GM12878 (cell line): ENCODE data around the gene M1AP. TPM values are rescaled to one million over a fixed set of nuclear protein-coding genes. Genes with fewer than 3 reads are reported as not detected.
A peak's percentile ranks its signal among the peaks of the same experiment; 100 is the strongest.

Source experiments
- ATAC-seq: fragments of 200-7000 bp; cut with Tn5 transposase; 3 replicates; pipeline ENCODE4 v1.9.1; 2020; ENCODE audit warnings: mild to moderate bottlenecking, moderate library complexity
- BruUV-seq: library from RNA; stranded (reverse); fragments of 400-500 nt; replicated peaks from 2 replicates; lab custom pipeline; 2021; lab: Mats Ljungman, UMichigan
- CTCF ChIA-PET: fragments of 300-600 bp; sonication (Branson Sonifier 250); formaldehyde crosslinking; extraction: SDS; loops from one replicate; lab custom pipeline; 2021; ENCODE audit warnings: inconsistent platforms; lab: Yijun Ruan, JAX
- POLR2A ChIA-PET: fragments of 350-600 bp; formaldehyde crosslinking; extraction: SDS; loops from one replicate; lab custom pipeline; 2021; ENCODE audit warnings: inconsistent platforms; lab: Charles Lee
- RAD21 ChIA-PET: fragments of 300-600 bp; sonication (Branson Sonifier 250); formaldehyde crosslinking; loops from one replicate; lab custom pipeline; 2023; ENCODE audit warnings: antibody characterized with exemption; ENCODE audit not compliant: unreplicated experiment; lab: Charles Lee
- SMC1A ChIA-PET: fragments of 300-600 bp; sonication (Branson Sonifier 250); formaldehyde crosslinking; loops from one replicate; lab custom pipeline; 2023; ENCODE audit not compliant: unreplicated experiment, uncharacterized antibody; lab: Charles Lee
- DNase-seq: peaks from one replicate; pipeline ENCODE4 v3.0.0-alpha.2; 2011; ENCODE audit warnings: low read depth, low spot score
- FAIRE-seq: peaks from 3 replicates; lab custom pipeline; 2011; peaks lifted over from hg19 to GRCh38; lab: Jason Lieb, UNC
- H2AFZ ChIP-seq: 2 replicates; pipeline ENCODE4 v1.6.0; 2011; ENCODE audit warnings: low read depth, low read length, control low read depth; ENCODE audit not compliant: control insufficient read depth
- H3K27ac ChIP-seq: 2 replicates; pipeline ENCODE4 v1.5.1; 2011; ENCODE audit warnings: control low read depth; ENCODE audit not compliant: control insufficient read depth, insufficient read depth
- H3K27me3 ChIP-seq, 2 experiments: replicated peaks in 1 of 2; 2 replicates each; pipeline versions ENCODE4 v1.6.0 to v1.6.1; 2011; ENCODE audit warnings: low read length in 1 of 2; ENCODE audit not compliant: control insufficient read depth in 2 of 2, insufficient read depth in 2 of 2
- H3K36me3 ChIP-seq, 2 experiments: 2 replicates each; pipeline ENCODE4 v1.5.1; 2011; ENCODE audit warnings: low read length in 1 of 2; ENCODE audit not compliant: control insufficient read depth in 2 of 2, insufficient read depth in 2 of 2
- H3K4me1 ChIP-seq: 2 replicates; pipeline ENCODE4 v1.6.1; 2011; ENCODE audit warnings: mild to moderate bottlenecking, low read length, moderate library complexity, mixed read lengths; ENCODE audit not compliant: control insufficient read depth, insufficient read depth
- H3K4me2 ChIP-seq: 2 replicates; pipeline ENCODE4 v1.6.0; 2011; ENCODE audit warnings: control low read depth; ENCODE audit not compliant: control insufficient read depth, insufficient read depth
- H3K4me3 ChIP-seq: fragments of 200-600 bp; sonication (generic); 2 replicates; pipeline ENCODE4 v1.5.1; 2016
- H3K79me2 ChIP-seq: 2 replicates; pipeline ENCODE4 v1.6.0; 2011; ENCODE audit warnings: low read length; ENCODE audit not compliant: control insufficient read depth, insufficient read depth
- H3K9ac ChIP-seq: 2 replicates; pipeline ENCODE4 v1.8.0; 2011; ENCODE audit warnings: low read length, control low read depth, mixed read lengths; ENCODE audit not compliant: control insufficient read depth, insufficient read depth
- H3K9me3 ChIP-seq: replicated peaks from 3 replicates; pipeline ENCODE4 v1.5.1; 2011; ENCODE audit warnings: mild to moderate bottlenecking, low read length; ENCODE audit not compliant: control insufficient read depth, insufficient read depth
- H4K20me1 ChIP-seq: 2 replicates; pipeline ENCODE4 v1.6.0; 2011; ENCODE audit not compliant: control insufficient read depth, insufficient read depth
- ATF2 ChIP-seq: IDR thresholded peaks from 2 replicates; pipeline ENCODE4 v1.6.1; 2012; ENCODE audit warnings: low read length, inconsistent platforms
- BCL11A ChIP-seq: IDR thresholded peaks from 2 replicates; pipeline ENCODE4 v1.6.1; 2011; ENCODE audit warnings: low read depth, low read length
- CEBPB ChIP-seq, 2 experiments: fragments of 150-350 bp in 1 of 2; IDR thresholded peaks; 2 replicates each; pipeline ENCODE4 v1.6.1; 2012 to 2014; ENCODE audit warnings: low read depth in 2 of 2, low read length in 2 of 2, borderline replicate concordance in 1 of 2, inconsistent platforms in 1 of 2
- CREM ChIP-seq: IDR thresholded peaks from 2 replicates; pipeline ENCODE4 v1.6.1; 2014; ENCODE audit warnings: antibody characterized with exemption, low read depth
- EGR1 ChIP-seq, 2 experiments: IDR thresholded peaks; 1 replicate in 1 of 2; 2 replicates in 1 of 2; pipeline ENCODE4 v1.6.1; 2011 to 2012; ENCODE audit warnings: low read depth in 2 of 2, low read length in 2 of 2, borderline replicate concordance in 1 of 2, mild to moderate bottlenecking in 1 of 2, moderate library complexity in 1 of 2
- FOXK2 ChIP-seq: fragments of 450-650 bp; IDR thresholded peaks from 2 replicates; pipeline ENCODE4 v1.6.1; 2017; ENCODE audit warnings: mild to moderate bottlenecking, moderate library complexity
- MEF2A ChIP-seq: IDR thresholded peaks from 2 replicates; pipeline ENCODE4 v1.6.1; 2011; ENCODE audit warnings: low read depth, mild to moderate bottlenecking, low read length, moderate library complexity; ENCODE audit not compliant: insufficient read depth
- NKRF ChIP-seq: fragments of 450-650 bp; conservative IDR thresholded peaks from 2 replicates; pipeline ENCODE4 v1.6.1; 2017; ENCODE audit warnings: mild to moderate bottlenecking, moderate library complexity
- PAX8 ChIP-seq: fragments of 450-650 bp; IDR thresholded peaks from 2 replicates; pipeline ENCODE4 v1.6.1; 2017; ENCODE audit warnings: mild to moderate bottlenecking, moderate library complexity
- SIN3A ChIP-seq: IDR thresholded peaks from 2 replicates; pipeline ENCODE4 v1.6.1; 2012; ENCODE audit warnings: low read depth, low read length, improper control_type of control experiment
- ZBTB40 ChIP-seq: fragments of 450-650 bp; IDR thresholded peaks from 2 replicates; pipeline ENCODE4 v1.6.1; 2016; ENCODE audit warnings: mild to moderate bottlenecking, moderate library complexity, borderline replicate concordance
- ZNF207 ChIP-seq: fragments of 450-650 bp; IDR thresholded peaks from 2 replicates; pipeline ENCODE4 v1.6.1; 2014; ENCODE audit warnings: antibody characterized with exemption, mild to moderate bottlenecking, borderline replicate concordance
- WGBS: methylation state at CpG from one replicate; pipeline ENCODE4 v1.1.6; 2016; ENCODE audit warnings: low lambda C conversion rate; ENCODE audit not compliant: insufficient replicate concordance, insufficient coverage; ENCODE audit errors: missing lambda C conversion rate; 5-methylcytosine and 5-hydroxymethylcytosine counted together
- in situ Hi-C: fragments of 300-500 bp; cut with MboI; formaldehyde crosslinking; loops from 9 replicates; pipeline ENCODE4 v1.14.3; 2018; ENCODE audit warnings: mixed read lengths
- intact Hi-C: fragments of 100-400 bp; cut with micrococcal nuclease; formaldehyde crosslinking; loops from one replicate; pipeline ENCODE4 v1.14.2; 2022; ENCODE audit not compliant: unreplicated experiment
- polyA plus RNA-seq, 11 experiments: library from polyadenylated mRNA; depleted of rRNA in 4 of 11; unstranded in 6 of 11; stranded (reverse) in 5 of 11; fragments of >200 nt; fragmentation: Nextera tagmentation in 4 of 11; fragmentation: Illumina TruSeq in 1 of 11; extraction: Ambion mirVana in 4 of 11; extraction: Trizol in 1 of 11; gene quantifications; 1 replicate in 1 of 11; 2 replicates in 10 of 11; pipeline versions ENCODE4 v1.2.1 to v1.2.3, GENCODE V29; 2011 to 2016; ENCODE audit warnings: inconsistent platforms in 2 of 11, missing spikeins in 2 of 11, low read depth in 1 of 11
- total RNA-seq, 4 experiments: library from RNA; depleted of rRNA in 3 of 4; stranded (reverse); fragments of >200 nt in 3 of 4; fragmentation: Illumina TruSeq in 1 of 4; extraction: Trizol in 1 of 4; gene quantifications; 2 replicates each; pipeline versions ENCODE4 v1.2.1 to v1.2.3, GENCODE V29; 2013 to 2021
- TF ChIP-seq, protein P1 (sequence below): IDR thresholded peaks from 2 replicates; pipeline ENCODE4 v1.6.1; 2012; ENCODE audit warnings: low read depth, low read length, improper control_type of control experiment

Gene M1AP
- total and polyA plus RNA-seq, 10 of the 15 experiments (the other 5 are each of a cell fraction or from before 2014, with no cell fraction given): 0.04 to 0.32 (median 0.16) TPM; not detected in 4

DNA sequence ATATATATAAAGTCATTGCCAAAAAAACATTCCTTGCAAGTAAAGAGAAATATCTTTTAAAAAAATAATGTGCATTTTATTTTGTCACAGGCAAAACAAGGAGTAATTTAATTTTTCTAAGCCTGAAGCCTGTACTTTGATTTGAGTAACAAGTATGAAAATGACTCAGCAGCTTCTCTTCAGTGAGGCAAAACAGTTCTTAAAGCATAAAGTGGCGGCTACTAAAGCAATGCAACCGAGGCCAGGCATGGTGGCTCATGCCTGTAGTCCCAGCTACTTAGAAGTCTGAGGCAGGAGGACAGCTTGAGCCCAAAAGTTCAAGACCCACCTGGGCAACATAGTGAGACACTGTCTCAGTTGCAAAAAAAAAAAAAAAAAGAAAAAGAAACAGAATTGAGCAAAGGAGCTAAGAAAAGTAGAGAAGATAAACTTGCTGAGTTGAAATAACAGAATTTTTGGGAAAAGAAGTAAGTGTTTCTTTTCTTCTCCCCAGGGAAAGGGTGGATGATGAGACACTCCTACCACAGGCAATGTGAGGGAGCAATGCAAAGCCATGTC lies 64.0 kb downstream of the M1AP start:
- ChIA-PET SMC1A (interaction anchor here (1.1 to 11.0 kb wide), 14 partner anchors 13 to 249 kb away, joined by 3 to 371 read pairs (median 54); partner anchors contain the start of genes AUP1, CCDC142, DQX1 and HTRA2), CTCF (interaction anchor here (0.6 to 12.8 kb wide), 17 partner anchors 11 to 437 kb away, joined by 3 to 281 read pairs (median 9); partner anchors contain the start of genes AUP1, CCDC142, DOK1 and DQX1), RAD21 (interaction anchor here (0.8 to 11.0 kb wide), 12 partner anchors 8 to 127 kb away, joined by 4 to 158 read pairs (median 46); partner anchors contain the start of genes AUP1, CCDC142, DOK1 and DQX1), POLR2A (interaction anchor here (0.7 to 25.0 kb wide), 10 partner anchors 11 to 127 kb away, joined by 3 to 441 read pairs (median 8); partner anchors contain the start of genes AUP1, CCDC142, DOK1 and HTRA2)
- H3K4me2 ChIP-seq: peak overlapping the region; percentile 56
- H4K20me1 ChIP-seq: no peaks in the 10 kb centered on the region
- no peaks in the 10 kb centered on the region for H3K36me3 ChIP-seq
- ATAC-seq: peak; percentile 79
- in situ Hi-C loops: loop anchor here (10.0 kb wide), 1 partner anchor 99 kb away; the partner anchor contains the start of genes CCDC142 and TTC31
- no peaks in the 10 kb centered on the region for H3K9me3 ChIP-seq
- peaks cover 29% of the 10 kb centered on the region for H3K4me1 ChIP-seq
- FAIRE-seq: peak; percentile 56
- H3K27me3 ChIP-seq: no peaks in the 10 kb centered on the region
- WGBS: 2% methylated on average over 2 of the region's 2 CpGs
- H3K4me3 ChIP-seq: no peak overlapping the region
- no peaks in the 10 kb centered on the region for H3K79me2 ChIP-seq
- peak overlapping the region; percentile 49; the same call in 1 of the 2 replicates for H3K27ac ChIP-seq
- DNase-seq: peak; percentile 53
- intact Hi-C loops: loop anchor here (2.0 to 10.0 kb wide), 2 partner anchors 31 to 249 kb away; partner anchors contain the start of gene LOXL3
- H2AFZ ChIP-seq: no peak overlapping the region
- no TSS peak for BruUV-seq
- no peak overlapping the region for H3K9ac ChIP-seq
- TF ChIP-seq CEBPB (IDR thresholded peaks at IDR 0.05; ENCODE audit: borderline replicate concordance in 1 of 2, low read depth in 2 of 2, low read length in 2 of 2): 0 out of 4 replicates have a peak, but pooled peaks of 1 of the 2 experiments have one; percentile 37
- TF ChIP-seq PAX8: no peak
- TF ChIP-seq ZBTB40: no peak
- no peak for TF ChIP-seq NKRF
- TF ChIP-seq EGR1 (IDR thresholded peaks at IDR 0.05; ENCODE audit: borderline replicate concordance in 1 of 2, low read depth in 2 of 2, low read length in 2 of 2): no peak
- no peak for TF ChIP-seq FOXK2
- TF ChIP-seq ATF2: peak; percentile 71; the same call in 1 of the 2 replicates
- TF ChIP-seq, protein P1, sequence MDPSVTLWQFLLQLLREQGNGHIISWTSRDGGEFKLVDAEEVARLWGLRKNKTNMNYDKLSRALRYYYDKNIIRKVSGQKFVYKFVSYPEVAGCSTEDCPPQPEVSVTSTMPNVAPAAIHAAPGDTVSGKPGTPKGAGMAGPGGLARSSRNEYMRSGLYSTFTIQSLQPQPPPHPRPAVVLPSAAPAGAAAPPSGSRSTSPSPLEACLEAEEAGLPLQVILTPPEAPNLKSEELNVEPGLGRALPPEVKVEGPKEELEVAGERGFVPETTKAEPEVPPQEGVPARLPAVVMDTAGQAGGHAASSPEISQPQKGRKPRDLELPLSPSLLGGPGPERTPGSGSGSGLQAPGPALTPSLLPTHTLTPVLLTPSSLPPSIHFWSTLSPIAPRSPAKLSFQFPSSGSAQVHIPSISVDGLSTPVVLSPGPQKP: no peak
- TF ChIP-seq ZNF207: no peak
- peak; percentile 59; the same call in 1 of the 2 replicates for TF ChIP-seq CREM
- 0 out of 2 replicates have a peak, but pooled peaks have one; percentile 19 for TF ChIP-seq BCL11A
- no peak for TF ChIP-seq SIN3A
- 0 out of 2 replicates have a peak, but pooled peaks have one; percentile 29 for TF ChIP-seq MEF2A
